Activated naive CD8-positive, alpha-beta T cell (primary cell): ENCODE measurements around the gene CPLX1.

Experiments
- H3K27ac Mint-ChIP-seq: one replicate; pipeline ENCODE4 v1.8.0; 2021; ENCODE audit warnings: mixed read lengths
- H3K27me3 Mint-ChIP-seq: one replicate; pipeline ENCODE4 v1.8.0; 2021; ENCODE audit warnings: mixed read lengths
- H3K36me3 Mint-ChIP-seq: one replicate; pipeline ENCODE4 v1.8.0; 2021; ENCODE audit warnings: mixed read lengths
- H3K4me1 Mint-ChIP-seq: one replicate; pipeline ENCODE4 v1.8.0; 2021; ENCODE audit warnings: low read depth, mixed read lengths
- H3K4me3 Mint-ChIP-seq: one replicate; pipeline ENCODE4 v1.8.0; 2021; ENCODE audit warnings: mild to moderate bottlenecking, mixed read lengths
- H3K9me3 Mint-ChIP-seq: one replicate; pipeline ENCODE4 v1.8.0; 2021; ENCODE audit warnings: low read depth, mixed read lengths

Gene CPLX1

GRCh38 chr4:860561-860960, 34.6 kb upstream of the CPLX1 start:
- Mint-ChIP-seq H3K9me3 (no peaks in the 10 kb centered on the region), H3K4me3 (no peak overlapping the region), H3K27ac (no peak overlapping the region), H3K27me3 (no peaks in the 10 kb centered on the region), H3K4me1 (peaks cover 5% of the 10 kb centered on the region), H3K36me3 (peaks cover 25% of the 10 kb centered on the region)

- no peaks in the 10 kb centered on the region for H3K27me3 Mint-ChIP-seq
- H3K27ac Mint-ChIP-seq: no peak overlapping the region
- peaks cover 5% of the 10 kb centered on the region for H3K4me1 Mint-ChIP-seq
- no peak overlapping the region for H3K4me3 Mint-ChIP-seq
- peaks cover 25% of the 10 kb centered on the region for H3K36me3 Mint-ChIP-seq
- H3K9me3 Mint-ChIP-seq: no peaks in the 10 kb centered on the region
Observed at GRCh38 chr4:859496-859895, 33.6 kb upstream of the CPLX1 start.

GRCh38 chr4:858831-859451, 33.0 kb upstream of the CPLX1 start:
- H3K27me3 Mint-ChIP-seq: no peaks in the 10 kb centered on the region
- H3K27ac Mint-ChIP-seq: no peak overlapping the region
- H3K4me3 Mint-ChIP-seq: no peak overlapping the region
- peaks cover 25% of the 10 kb centered on the region for H3K36me3 Mint-ChIP-seq
- H3K9me3 Mint-ChIP-seq: no peaks in the 10 kb centered on the region
- peaks cover 5% of the 10 kb centered on the region for H3K4me1 Mint-ChIP-seq

- Mint-ChIP-seq H3K4me1 (peaks cover 5% of the 10 kb centered on the region), H3K27ac (no peak overlapping the region), H3K27me3 (no peaks in the 10 kb centered on the region), H3K4me3 (no peak overlapping the region), H3K9me3 (no peaks in the 10 kb centered on the region), H3K36me3 (peaks cover 22% of the 10 kb centered on the region)
Observed at GRCh38 chr4:858041-858481, 32.1 kb upstream of the CPLX1 start.

- Mint-ChIP-seq H3K27ac (no peak overlapping the region), H3K36me3 (peaks cover 17% of the 10 kb centered on the region), H3K4me1 (peaks cover 5% of the 10 kb centered on the region), H3K9me3 (no peaks in the 10 kb centered on the region), H3K4me3 (no peak overlapping the region), H3K27me3 (no peaks in the 10 kb centered on the region)
Observed at GRCh38 chr4:857461-857860, 31.5 kb upstream of the CPLX1 start.

- Mint-ChIP-seq H3K27me3 (no peaks in the 10 kb centered on the region), H3K9me3 (no peaks in the 10 kb centered on the region), H3K36me3 (peaks cover 17% of the 10 kb centered on the region), H3K4me1 (peaks cover 5% of the 10 kb centered on the region), H3K27ac (peak overlapping the region; percentile 66), H3K4me3 (no peak overlapping the region)
Observed at GRCh38 chr4:856225-856901, 30.4 kb upstream of the CPLX1 start.

- H3K36me3 Mint-ChIP-seq: peaks cover 17% of the 10 kb centered on the region
- H3K27me3 Mint-ChIP-seq: no peaks in the 10 kb centered on the region
- H3K27ac Mint-ChIP-seq: no peak overlapping the region
- H3K9me3 Mint-ChIP-seq: no peaks in the 10 kb centered on the region
- H3K4me1 Mint-ChIP-seq: peaks cover 5% of the 10 kb centered on the region
- H3K4me3 Mint-ChIP-seq: no peak overlapping the region
Observed at GRCh38 chr4:855880-856224, 29.9 kb upstream of the CPLX1 start.

GRCh38 chr4:854356-854755, 28.4 kb upstream of the CPLX1 start:
- Mint-ChIP-seq H3K27ac (peak overlapping the region; percentile 16), H3K27me3 (no peaks in the 10 kb centered on the region), H3K36me3 (peaks cover 17% of the 10 kb centered on the region), H3K4me3 (no peak overlapping the region), H3K9me3 (no peaks in the 10 kb centered on the region), H3K4me1 (peaks cover 5% of the 10 kb centered on the region)

GRCh38 chr4:853416-853781, 27.5 kb upstream of the CPLX1 start:
- peaks cover 5% of the 10 kb centered on the region for H3K4me1 Mint-ChIP-seq
- H3K9me3 Mint-ChIP-seq: no peaks in the 10 kb centered on the region
- H3K27ac Mint-ChIP-seq: no peak overlapping the region
- no peaks in the 10 kb centered on the region for H3K27me3 Mint-ChIP-seq
- peaks cover 15% of the 10 kb centered on the region for H3K36me3 Mint-ChIP-seq
- no peak overlapping the region for H3K4me3 Mint-ChIP-seq

- Mint-ChIP-seq H3K4me1 (peaks cover 5% of the 10 kb centered on the region), H3K36me3 (peaks cover 8% of the 10 kb centered on the region), H3K27ac (no peak overlapping the region), H3K27me3 (no peaks in the 10 kb centered on the region), H3K4me3 (no peak overlapping the region), H3K9me3 (no peaks in the 10 kb centered on the region)
Observed at GRCh38 chr4:851701-852430, 25.9 kb upstream of the CPLX1 start.

- H3K27ac Mint-ChIP-seq: no peak overlapping the region
- peaks cover 2% of the 10 kb centered on the region for H3K36me3 Mint-ChIP-seq
- no peaks in the 10 kb centered on the region for H3K9me3 Mint-ChIP-seq
- H3K27me3 Mint-ChIP-seq: no peaks in the 10 kb centered on the region
- no peaks in the 10 kb centered on the region for H3K4me1 Mint-ChIP-seq
- no peak overlapping the region for H3K4me3 Mint-ChIP-seq
Observed at GRCh38 chr4:850323-850945, 24.5 kb upstream of the CPLX1 start.

- no peaks in the 10 kb centered on the region for H3K4me1 Mint-ChIP-seq
- peaks cover 2% of the 10 kb centered on the region for H3K36me3 Mint-ChIP-seq
- H3K4me3 Mint-ChIP-seq: no peak overlapping the region
- no peaks in the 10 kb centered on the region for H3K9me3 Mint-ChIP-seq
- no peaks in the 10 kb centered on the region for H3K27me3 Mint-ChIP-seq
- no peak overlapping the region for H3K27ac Mint-ChIP-seq
Observed at GRCh38 chr4:849478-850175, 23.7 kb upstream of the CPLX1 start.

- Mint-ChIP-seq H3K4me1 (no peaks in the 10 kb centered on the region), H3K27ac (no peak overlapping the region), H3K9me3 (no peaks in the 10 kb centered on the region), H3K27me3 (no peaks in the 10 kb centered on the region), H3K36me3 (peaks cover 2% of the 10 kb centered on the region), H3K4me3 (no peak overlapping the region)
Observed at GRCh38 chr4:848803-849477, 23.0 kb upstream of the CPLX1 start.

- H3K4me3 Mint-ChIP-seq: no peak overlapping the region
- H3K9me3 Mint-ChIP-seq: no peaks in the 10 kb centered on the region
- no peaks in the 10 kb centered on the region for H3K4me1 Mint-ChIP-seq
- H3K27ac Mint-ChIP-seq: no peak overlapping the region
- H3K27me3 Mint-ChIP-seq: no peaks in the 10 kb centered on the region
- H3K36me3 Mint-ChIP-seq: peaks cover 2% of the 10 kb centered on the region
Observed at GRCh38 chr4:848307-848691, 22.4 kb upstream of the CPLX1 start.
